ENCODE measurements around the gene DVL2. TPM values are rescaled to one million over a fixed set of nuclear protein-coding genes. Genes with fewer than 3 reads are reported as not detected.

The DVL2 gene
- total and polyA plus RNA-seq, 2 donors (not counting 1 experiment from before 2014, with no cell fraction given) = 8.1 to 91.8 TPM

DNA sequence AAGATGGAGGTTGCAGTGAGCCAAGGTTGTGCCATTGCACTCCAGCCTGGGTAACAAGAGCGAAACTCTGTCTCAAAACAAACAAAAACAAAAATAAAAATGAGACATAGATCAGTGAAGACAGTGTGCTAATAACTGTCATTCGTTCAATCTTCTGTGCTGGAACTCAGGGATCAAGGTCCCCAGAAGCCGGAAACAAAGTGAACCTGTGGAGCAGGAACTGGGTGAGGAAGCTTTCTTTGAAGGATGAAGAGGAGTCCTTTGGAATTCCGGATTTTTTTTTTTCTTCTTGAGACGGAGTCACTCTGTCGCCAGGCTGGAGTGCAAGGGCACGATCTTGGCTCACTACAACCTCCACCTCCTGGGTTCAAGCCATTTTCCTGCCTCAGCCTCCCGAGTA, 45.1 kb upstream of the DVL2 start:
- TF ChIP-seq, protein P1, sequence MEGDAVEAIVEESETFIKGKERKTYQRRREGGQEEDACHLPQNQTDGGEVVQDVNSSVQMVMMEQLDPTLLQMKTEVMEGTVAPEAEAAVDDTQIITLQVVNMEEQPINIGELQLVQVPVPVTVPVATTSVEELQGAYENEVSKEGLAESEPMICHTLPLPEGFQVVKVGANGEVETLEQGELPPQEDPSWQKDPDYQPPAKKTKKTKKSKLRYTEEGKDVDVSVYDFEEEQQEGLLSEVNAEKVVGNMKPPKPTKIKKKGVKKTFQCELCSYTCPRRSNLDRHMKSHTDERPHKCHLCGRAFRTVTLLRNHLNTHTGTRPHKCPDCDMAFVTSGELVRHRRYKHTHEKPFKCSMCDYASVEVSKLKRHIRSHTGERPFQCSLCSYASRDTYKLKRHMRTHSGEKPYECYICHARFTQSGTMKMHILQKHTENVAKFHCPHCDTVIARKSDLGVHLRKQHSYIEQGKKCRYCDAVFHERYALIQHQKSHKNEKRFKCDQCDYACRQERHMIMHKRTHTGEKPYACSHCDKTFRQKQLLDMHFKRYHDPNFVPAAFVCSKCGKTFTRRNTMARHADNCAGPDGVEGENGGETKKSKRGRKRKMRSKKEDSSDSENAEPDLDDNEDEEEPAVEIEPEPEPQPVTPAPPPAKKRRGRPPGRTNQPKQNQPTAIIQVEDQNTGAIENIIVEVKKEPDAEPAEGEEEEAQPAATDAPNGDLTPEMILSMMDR (conservative IDR thresholded peaks at IDR 0.05 in 1 of 2, IDR thresholded peaks at IDR 0.05 in 1 of 2; ENCODE audit: low read depth in 1 of 2, low read length in 2 of 2) = no peak
- no peak for TF ChIP-seq EZH2 (IDR thresholded peaks at IDR 0.05; ENCODE audit: low read length, missing control alignments)
- H3K79me2 ChIP-seq (ENCODE audit: control insufficient read depth, insufficient read depth, low read length) = no peaks in the 10 kb centered on the region
- H3K27me3 ChIP-seq (ENCODE audit: control insufficient read depth, insufficient read depth, low read length) = peaks cover 19% of the 10 kb centered on the region

DNA sequence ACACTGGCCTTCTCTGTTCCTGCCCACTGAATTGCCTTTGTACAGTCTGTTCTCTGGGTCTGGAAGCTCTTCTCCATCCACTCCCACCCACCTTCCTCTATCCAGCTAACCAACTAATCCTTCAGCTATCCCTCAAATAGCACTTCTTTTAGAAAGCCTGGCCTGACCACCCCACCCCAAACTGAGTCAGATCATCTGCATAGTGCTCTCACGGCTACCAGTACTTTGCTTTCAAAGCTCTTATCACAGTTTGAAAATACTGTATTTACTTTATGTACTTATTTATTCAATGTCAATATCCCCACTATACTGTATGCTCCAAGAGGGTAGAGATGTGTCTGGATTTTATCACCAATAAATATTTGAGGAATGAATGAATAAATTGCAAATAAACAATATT, 32.5 kb upstream of the DVL2 start:
- peak in 1 of 2 donors; percentile 11 for DNase-seq (ENCODE audit: low read depth in 2 of 2)
- Histone ChIP-seq H3K4me3 (replicated peaks in 1 of 4; ENCODE audit: control extremely low read depth in 1 of 4, insufficient read depth in 1 of 4, low read depth in 3 of 4, low read length in 4 of 4) (no peak overlapping the region), H4K20me1 (ENCODE audit: control insufficient read depth, extremely low read depth, insufficient read depth, low read length) (no peaks in the 10 kb centered on the region), H3K4me2 (ENCODE audit: extremely low read depth, insufficient read depth, low read length) (no peak overlapping the region), H3K4me1 (ENCODE audit: control insufficient read depth, extremely low read depth, insufficient read depth, low read length) (peaks cover 3% of the 10 kb centered on the region), H3K79me2 (ENCODE audit: control insufficient read depth, insufficient read depth, low read length) (no peaks in the 10 kb centered on the region), H3K27ac (ENCODE audit: insufficient read depth, low read length) (no peak overlapping the region), H3K9me3 (ENCODE audit: control insufficient read depth, insufficient read depth, low read depth, low read length) (no peaks in the 10 kb centered on the region), H2AFZ (ENCODE audit: low read length) (no peak overlapping the region), H3K9ac (ENCODE audit: insufficient read depth, low read length) (no peak overlapping the region), H3K36me3 (ENCODE audit: control insufficient read depth, insufficient read depth, low read length) (no peaks in the 10 kb centered on the region), H3K27me3 (ENCODE audit: control insufficient read depth, insufficient read depth, low read length) (no peaks in the 10 kb centered on the region)
- TF ChIP-seq EZH2 (IDR thresholded peaks at IDR 0.05; ENCODE audit: low read length, missing control alignments) = no peak

More for the DNA sequence above, 45.1 kb upstream of the DVL2 start:
- Histone ChIP-seq H3K9ac (ENCODE audit: insufficient read depth, low read length) (no peak overlapping the region), H3K4me2 (ENCODE audit: extremely low read depth, insufficient read depth, low read length) (no peak overlapping the region), H3K4me3 (replicated peaks in 1 of 4; ENCODE audit: control extremely low read depth in 1 of 4, insufficient read depth in 1 of 4, low read depth in 3 of 4, low read length in 4 of 4) (no peak overlapping the region), H3K36me3 (ENCODE audit: control insufficient read depth, insufficient read depth, low read length) (no peaks in the 10 kb centered on the region), H3K4me1 (ENCODE audit: control insufficient read depth, extremely low read depth, insufficient read depth, low read length) (peaks cover 8% of the 10 kb centered on the region), H3K27ac (ENCODE audit: insufficient read depth, low read length) (no peak overlapping the region), H2AFZ (ENCODE audit: low read length) (no peak overlapping the region), H3K9me3 (ENCODE audit: control insufficient read depth, insufficient read depth, low read depth, low read length) (no peaks in the 10 kb centered on the region), H4K20me1 (ENCODE audit: control insufficient read depth, extremely low read depth, insufficient read depth, low read length) (no peaks in the 10 kb centered on the region)
- no peak for DNase-seq (ENCODE audit: low read depth in 2 of 2)

DNA sequence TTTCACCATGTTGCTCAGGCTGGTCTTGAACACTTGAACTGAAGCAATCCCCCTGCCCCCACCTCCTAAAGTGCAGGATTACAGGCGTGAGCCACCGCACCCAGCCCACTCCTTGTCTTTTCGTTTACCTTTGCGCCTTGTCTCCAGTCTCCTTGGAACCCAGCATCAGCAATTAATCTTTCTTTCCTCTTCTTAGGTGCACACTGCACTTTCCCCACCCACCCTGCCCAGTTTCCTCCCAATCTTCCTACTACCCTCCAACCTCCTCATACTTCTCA, 29.4 kb upstream of the DVL2 start:
- Histone ChIP-seq H3K4me2 (ENCODE audit: extremely low read depth, insufficient read depth, low read length) (no peak overlapping the region), H4K20me1 (ENCODE audit: control insufficient read depth, extremely low read depth, insufficient read depth, low read length) (no peaks in the 10 kb centered on the region), H3K79me2 (ENCODE audit: control insufficient read depth, insufficient read depth, low read length) (no peaks in the 10 kb centered on the region), H3K36me3 (ENCODE audit: control insufficient read depth, insufficient read depth, low read length) (no peaks in the 10 kb centered on the region), H3K9me3 (ENCODE audit: control insufficient read depth, insufficient read depth, low read depth, low read length) (no peaks in the 10 kb centered on the region), H3K27ac (ENCODE audit: insufficient read depth, low read length) (no peak overlapping the region), H3K4me1 (ENCODE audit: control insufficient read depth, extremely low read depth, insufficient read depth, low read length) (peaks cover 3% of the 10 kb centered on the region), H3K27me3 (ENCODE audit: control insufficient read depth, insufficient read depth, low read length) (no peaks in the 10 kb centered on the region), H3K9ac (ENCODE audit: insufficient read depth, low read length) (no peak overlapping the region), H3K4me3 (replicated peaks in 1 of 4; ENCODE audit: control extremely low read depth in 1 of 4, insufficient read depth in 1 of 4, low read depth in 3 of 4, low read length in 4 of 4) (no peak overlapping the region), H2AFZ (ENCODE audit: low read length) (no peak overlapping the region)
- no peak for DNase-seq (ENCODE audit: low read depth in 2 of 2)
- no peak for TF ChIP-seq EZH2 (IDR thresholded peaks at IDR 0.05; ENCODE audit: low read length, missing control alignments)
- TF ChIP-seq, protein P1 (conservative IDR thresholded peaks at IDR 0.05 in 1 of 2, IDR thresholded peaks at IDR 0.05 in 1 of 2; ENCODE audit: low read depth in 1 of 2, low read length in 2 of 2) = no peak
